Measurements from ENCODE around the gene RAI1. TPM values are rescaled to one million over a fixed set of nuclear protein-coding genes. Genes with fewer than 3 reads are reported as not detected.

Gene RAI1
- total and polyA plus RNA-seq, 10 donors, result 5.4 to 61.9 (median 35.2) TPM

DNA sequence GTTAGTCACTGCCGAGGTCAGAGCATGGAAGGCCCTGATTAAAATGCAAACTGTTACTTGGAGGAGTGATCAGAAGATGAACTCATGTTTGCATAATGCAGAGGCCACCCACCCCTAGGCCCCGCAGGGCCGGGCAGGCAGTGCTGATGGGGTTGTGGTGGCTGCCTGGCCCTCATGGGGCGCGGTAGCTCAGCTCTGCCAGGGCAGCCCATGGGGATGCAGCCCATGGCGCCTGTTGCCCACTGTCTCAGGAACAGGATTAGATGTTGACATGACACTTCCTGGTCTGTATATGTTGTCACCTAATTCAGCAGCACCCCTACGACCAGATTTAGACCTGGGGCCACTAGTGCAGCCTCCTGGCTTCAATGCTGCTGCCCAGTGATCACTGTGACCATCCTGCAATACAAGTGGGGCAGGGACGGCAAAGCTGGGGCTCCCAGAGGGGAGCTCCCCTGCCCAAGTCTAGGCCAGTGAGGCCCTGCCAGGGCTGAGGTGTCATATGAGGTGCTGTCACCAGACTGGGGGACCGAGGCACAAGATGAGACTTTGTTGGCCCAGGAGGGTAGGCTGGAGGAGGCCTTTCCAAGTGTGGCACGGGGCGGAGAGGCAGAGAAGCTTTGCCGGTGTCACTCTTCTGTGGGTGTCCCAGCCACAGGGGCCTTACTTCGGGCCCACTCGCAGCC, 49.1 kb downstream of the RAI1 start:
- Histone ChIP-seq H3K27me3 (replicated peaks in 1 of 7) (no peaks in the 10 kb centered on the region), H3K4me1 (peaks cover 32 to 92% (median 69%) of the 10 kb centered on the region in 6 donors), H3K9me3 (no peaks in the 10 kb centered on the region), H3K27ac (peak overlapping the region in 6 of 8 donors; percentile 27 to 88 (median 83)), H3K36me3 (peaks cover 0 to 14% (median 0%) of the 10 kb centered on the region in 6 donors), H3K4me3 (no peak overlapping the region)
- intact Hi-C loops (cut with DNase I; ENCODE audit: low total_unique reads), result no loop called here
- TF ChIP-seq POLR2A (IDR thresholded peaks at IDR 0.05), result no peak
- peak in 1 of 3 donors; percentile 50 for TF ChIP-seq POLR2AphosphoS5 (IDR thresholded peaks at IDR 0.05)
- TF ChIP-seq, protein P1, sequence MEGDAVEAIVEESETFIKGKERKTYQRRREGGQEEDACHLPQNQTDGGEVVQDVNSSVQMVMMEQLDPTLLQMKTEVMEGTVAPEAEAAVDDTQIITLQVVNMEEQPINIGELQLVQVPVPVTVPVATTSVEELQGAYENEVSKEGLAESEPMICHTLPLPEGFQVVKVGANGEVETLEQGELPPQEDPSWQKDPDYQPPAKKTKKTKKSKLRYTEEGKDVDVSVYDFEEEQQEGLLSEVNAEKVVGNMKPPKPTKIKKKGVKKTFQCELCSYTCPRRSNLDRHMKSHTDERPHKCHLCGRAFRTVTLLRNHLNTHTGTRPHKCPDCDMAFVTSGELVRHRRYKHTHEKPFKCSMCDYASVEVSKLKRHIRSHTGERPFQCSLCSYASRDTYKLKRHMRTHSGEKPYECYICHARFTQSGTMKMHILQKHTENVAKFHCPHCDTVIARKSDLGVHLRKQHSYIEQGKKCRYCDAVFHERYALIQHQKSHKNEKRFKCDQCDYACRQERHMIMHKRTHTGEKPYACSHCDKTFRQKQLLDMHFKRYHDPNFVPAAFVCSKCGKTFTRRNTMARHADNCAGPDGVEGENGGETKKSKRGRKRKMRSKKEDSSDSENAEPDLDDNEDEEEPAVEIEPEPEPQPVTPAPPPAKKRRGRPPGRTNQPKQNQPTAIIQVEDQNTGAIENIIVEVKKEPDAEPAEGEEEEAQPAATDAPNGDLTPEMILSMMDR (IDR thresholded peaks at IDR 0.05 in 8 of 11, conservative IDR thresholded peaks at IDR 0.05 in 3 of 11), result no peak
- no peak for DNase-seq
- WGBS, 5 donors, result 76 to 86% (median 79%) methylated on average over 7 to 14 of the region's 14 CpGs

DNA sequence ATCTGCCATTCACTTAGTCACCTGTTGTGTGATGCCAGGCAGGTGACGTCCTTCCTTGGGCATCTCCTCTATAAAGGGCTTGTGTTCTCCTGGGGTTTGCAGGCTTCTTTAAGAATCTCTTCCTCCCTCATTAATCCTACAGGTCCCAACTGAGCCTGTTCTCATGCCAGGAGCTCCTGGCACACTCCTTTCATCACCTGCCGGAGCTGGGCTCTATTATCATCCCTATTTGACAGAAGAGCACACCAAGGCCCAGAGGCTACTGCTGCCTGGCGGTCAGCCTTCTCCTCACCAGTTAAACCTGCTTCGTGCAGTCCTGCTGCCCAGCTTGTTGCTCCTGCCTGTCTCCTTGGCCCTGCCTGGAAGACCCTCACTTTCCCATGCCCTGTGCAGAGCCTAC, 51.2 kb downstream of the RAI1 start:
- Histone ChIP-seq H3K4me1 (peaks cover 32 to 92% (median 68%) of the 10 kb centered on the region in 6 donors), H3K4me3 (no peak overlapping the region), H3K27me3 (replicated peaks in 1 of 7) (no peaks in the 10 kb centered on the region), H3K36me3 (peaks cover 0 to 13% (median 0%) of the 10 kb centered on the region in 6 donors), H3K27ac (no peak overlapping the region), H3K9me3 (no peaks in the 10 kb centered on the region)
- TF ChIP-seq POLR2A (IDR thresholded peaks at IDR 0.05) (no peak), POLR2AphosphoS5 (IDR thresholded peaks at IDR 0.05) (no peak)
- TF ChIP-seq, protein P1 (IDR thresholded peaks at IDR 0.05 in 8 of 11, conservative IDR thresholded peaks at IDR 0.05 in 3 of 11), result no peak
- no peak for DNase-seq
- 75 to 95% (median 93%) methylated on average over 4 of the region's 4 CpGs for WGBS, 5 donors
- intact Hi-C loops (cut with DNase I; ENCODE audit: low total_unique reads), result no loop called here

DNA sequence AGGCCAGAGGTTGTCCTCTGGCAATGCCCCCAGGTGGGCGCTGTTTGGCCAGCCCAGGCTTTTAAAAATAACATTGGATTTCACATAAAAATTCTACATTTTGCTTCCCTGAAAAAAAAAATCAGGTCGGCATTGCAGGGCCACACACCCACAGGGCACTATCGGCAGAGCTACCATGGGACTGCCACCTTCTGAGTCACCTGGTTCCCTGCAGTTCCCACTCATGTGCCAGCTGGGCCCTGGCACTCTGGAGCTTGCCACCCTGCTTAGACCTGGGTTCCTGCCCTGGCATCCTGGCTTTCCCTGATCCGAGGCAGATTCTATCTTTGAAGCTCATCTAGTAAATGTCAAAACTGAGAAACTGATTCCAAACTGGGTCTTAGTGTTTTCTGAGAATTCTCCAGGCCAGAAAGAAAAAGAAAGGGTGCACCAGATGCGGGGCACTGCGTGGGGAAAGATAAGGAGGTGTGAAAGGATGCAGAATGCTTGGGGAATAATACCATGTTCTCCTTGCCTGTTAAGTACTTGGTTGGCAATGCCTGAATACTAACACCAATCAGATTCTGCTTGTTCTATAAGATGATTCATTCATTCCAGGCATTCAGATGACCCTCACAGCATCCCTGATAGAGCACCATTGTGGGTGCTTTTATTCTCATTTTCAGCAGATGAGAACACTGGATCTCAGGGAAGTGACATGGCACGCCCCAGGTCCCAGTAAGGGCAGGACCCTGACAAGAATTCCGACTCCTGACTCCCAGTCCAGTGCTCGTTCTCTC, 51.8 kb downstream of the RAI1 start:
- 86 to 95% (median 87%) methylated on average over 9 of the region's 9 CpGs for WGBS, 5 donors
- Histone ChIP-seq H3K4me1 (peaks cover 38 to 92% (median 71%) of the 10 kb centered on the region in 6 donors), H3K27me3 (replicated peaks in 1 of 7) (no peaks in the 10 kb centered on the region), H3K9me3 (no peaks in the 10 kb centered on the region), H3K27ac (no peak overlapping the region), H3K4me3 (no peak overlapping the region), H3K36me3 (peaks cover 0 to 13% (median 0%) of the 10 kb centered on the region in 6 donors)
- intact Hi-C loops (cut with DNase I; ENCODE audit: low total_unique reads), result no loop called here
- TF ChIP-seq POLR2AphosphoS5 (IDR thresholded peaks at IDR 0.05), result no peak
- TF ChIP-seq, protein P1 (IDR thresholded peaks at IDR 0.05 in 8 of 11, conservative IDR thresholded peaks at IDR 0.05 in 3 of 11), result no peak
- no peak for DNase-seq

Data from spleen (tissue), 11 donors.